Measurements from ENCODE around the gene INPP5A. TPM values are rescaled to one million over a fixed set of nuclear protein-coding genes. Genes with fewer than 3 reads are reported as not detected.

INPP5A gene
- total RNA-seq, 1 experiment from 2014 or later, result 15.3 TPM

GRCh38 chr10:132534391-132535064 is 3.1 kb upstream of the INPP5A start:
- DNase-seq (ENCODE audit: low read depth), result peak; percentile 33

GRCh38 chr10:132535065-132535651 is 2.4 kb upstream of the INPP5A start:
- no peak for DNase-seq (ENCODE audit: low read depth)

DNA sequence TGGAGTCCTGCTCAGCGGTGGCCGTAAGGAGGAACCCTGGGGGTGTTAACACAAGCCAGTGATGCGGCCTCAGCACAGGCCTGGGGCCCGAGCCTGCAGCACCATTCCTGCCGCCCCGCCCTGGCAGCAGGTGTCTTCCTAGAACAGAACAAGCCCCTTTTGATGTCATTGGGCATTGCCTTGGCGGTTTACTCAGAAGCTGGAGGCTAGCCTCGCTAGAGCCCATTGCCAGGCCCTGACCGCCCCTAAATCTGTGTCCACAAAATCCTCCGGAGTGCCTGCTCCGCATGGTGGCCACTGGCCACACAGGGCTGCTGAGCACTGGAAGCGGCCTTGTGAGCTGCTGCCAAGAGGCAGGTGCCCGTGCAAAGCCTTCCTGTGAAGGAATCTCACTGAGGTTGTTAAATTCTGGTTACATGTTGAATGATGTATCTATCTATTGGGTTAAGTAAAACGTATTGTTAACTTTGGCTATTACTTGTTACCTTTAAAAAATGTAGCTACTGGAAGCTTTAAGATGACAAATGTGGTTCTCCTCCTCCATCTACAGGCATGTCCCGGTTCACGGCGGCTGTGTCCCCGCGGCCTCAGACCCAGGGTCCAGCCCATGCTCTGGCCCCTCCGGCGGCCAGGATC is 1.2 kb upstream of the INPP5A start:
- peak; percentile 39 for DNase-seq (ENCODE audit: low read depth)

DNA sequence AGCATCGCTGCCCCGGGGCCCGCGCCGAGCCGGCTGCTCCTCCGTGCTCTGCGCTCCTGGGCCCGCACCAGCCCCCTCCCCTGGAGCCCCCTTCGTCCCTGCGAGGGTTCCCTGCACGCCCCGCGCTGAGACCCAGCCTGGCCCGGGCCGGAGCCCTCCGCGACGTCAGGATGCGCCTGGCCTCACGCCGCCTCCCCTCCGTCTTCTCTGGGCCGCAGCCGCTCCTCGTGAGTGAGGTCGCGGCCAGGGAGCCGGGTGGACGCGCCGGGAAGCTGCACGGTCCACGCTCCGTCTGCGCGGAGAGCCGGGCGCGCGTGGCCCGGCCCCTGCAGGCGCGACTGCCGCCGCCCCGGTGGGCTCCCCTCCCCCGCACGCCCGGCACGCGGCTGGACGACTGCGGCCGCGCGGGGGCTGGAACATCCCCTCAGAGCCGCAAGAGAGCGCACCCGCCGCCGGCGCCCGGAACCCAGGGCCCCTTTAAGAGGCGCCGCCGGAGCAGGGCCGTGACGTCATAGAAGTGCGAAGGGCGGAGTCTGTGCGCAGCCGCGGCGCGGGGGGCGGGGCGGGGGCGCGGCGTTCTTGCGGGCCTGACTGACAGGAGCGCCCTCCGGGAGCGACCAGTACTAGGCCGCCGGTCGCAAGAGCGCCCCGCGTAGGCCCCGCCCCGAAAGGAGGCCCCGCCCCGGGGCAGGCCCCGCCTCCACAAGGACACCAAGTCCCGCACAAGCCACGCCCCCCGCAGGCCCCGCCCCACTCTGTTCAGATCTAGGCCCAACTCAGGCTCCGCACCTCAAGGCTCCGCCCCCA is 507 bp upstream of the INPP5A start:
- DNase-seq (ENCODE audit: low read depth), result peak; percentile 97

DNA sequence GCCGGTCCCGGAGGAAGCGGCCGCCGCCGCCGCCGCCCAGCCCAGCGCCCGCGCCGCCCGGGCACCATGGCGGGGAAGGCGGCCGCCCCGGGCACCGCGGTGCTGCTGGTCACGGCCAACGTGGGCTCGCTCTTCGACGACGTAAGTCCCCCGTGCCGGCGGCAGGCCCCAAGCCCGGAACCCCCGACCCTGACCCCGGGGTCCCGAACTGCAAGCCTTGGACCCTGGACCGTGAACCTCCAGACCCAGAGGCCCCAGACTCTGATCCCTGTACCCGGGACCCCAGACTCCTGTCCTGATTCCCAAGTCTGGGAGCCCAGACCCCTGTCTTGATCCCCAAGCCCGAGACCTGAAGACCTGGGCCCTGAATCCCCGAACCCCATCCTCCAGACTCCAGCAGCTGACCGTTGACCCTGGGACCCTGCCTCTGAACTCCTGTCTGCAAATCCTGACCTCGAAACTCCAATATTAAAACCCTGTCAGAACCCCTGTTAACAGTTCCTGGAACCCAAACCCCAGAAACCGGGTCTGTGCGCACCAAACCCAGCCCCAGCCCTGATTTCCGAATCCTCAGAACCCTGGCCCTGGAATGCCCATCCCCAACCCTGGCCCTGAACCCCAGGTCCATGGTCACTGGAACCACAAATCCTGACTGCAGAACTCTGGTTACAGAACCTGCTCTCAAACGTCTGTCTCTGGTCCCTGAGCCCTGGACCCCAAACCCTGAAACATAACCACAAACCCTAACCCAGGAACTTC is 623 bp downstream of the INPP5A start:
- no peak for DNase-seq (ENCODE audit: low read depth)

- no peak for DNase-seq (ENCODE audit: low read depth)
These were observed 1.3 kb downstream of the INPP5A start for GRCh38 chr10:132538790-132539421.

DNA sequence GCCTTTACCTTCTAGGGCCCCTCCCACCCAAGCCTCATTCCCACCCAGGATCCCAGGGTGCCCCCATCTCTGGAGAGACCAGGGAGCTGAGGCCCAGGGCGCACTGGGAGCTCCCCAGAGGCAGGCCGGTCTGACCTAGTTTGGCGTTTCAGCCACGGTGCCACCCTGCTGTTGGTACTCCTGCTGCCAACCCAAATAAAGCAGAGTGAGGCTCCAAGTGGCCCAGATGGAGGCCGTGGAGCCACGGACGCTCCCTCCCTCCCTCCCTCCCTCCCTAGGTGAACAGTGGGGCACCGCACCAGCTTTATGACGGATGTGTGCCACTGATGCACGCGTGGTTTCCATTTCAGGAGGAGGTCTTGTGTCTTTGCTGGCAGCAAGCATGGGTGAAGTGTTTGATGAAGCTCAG is 1.8 kb downstream of the INPP5A start:
- DNase-seq (ENCODE audit: low read depth), result no peak

GRCh38 chr10:132539894-132540293 is 2.3 kb downstream of the INPP5A start:
- no peak for DNase-seq (ENCODE audit: low read depth)

DNA sequence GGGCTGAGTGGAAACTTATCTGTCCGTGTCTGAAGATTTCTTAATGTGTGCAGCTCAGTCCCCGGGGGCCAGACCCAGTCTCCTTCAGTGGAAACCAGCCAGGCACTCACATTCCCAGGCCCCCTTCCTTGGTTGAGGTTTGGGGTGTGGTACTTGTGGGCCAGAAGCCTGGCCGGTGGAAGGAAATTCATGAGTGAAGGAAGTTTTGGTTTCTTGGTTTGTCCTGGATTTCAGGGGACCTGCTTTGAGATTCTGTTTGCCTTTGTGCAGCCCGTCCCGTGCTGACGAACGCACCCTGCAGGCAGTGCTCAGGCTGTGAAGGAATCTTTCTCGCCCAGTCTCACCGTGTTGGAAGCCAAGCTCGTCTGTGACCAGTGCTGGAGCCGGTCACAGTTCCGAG is 2.9 kb downstream of the INPP5A start:
- no peak for DNase-seq (ENCODE audit: low read depth)

GRCh38 chr10:132541129-132541528 is 3.5 kb downstream of the INPP5A start:
- no peak for DNase-seq (ENCODE audit: low read depth)

DNA sequence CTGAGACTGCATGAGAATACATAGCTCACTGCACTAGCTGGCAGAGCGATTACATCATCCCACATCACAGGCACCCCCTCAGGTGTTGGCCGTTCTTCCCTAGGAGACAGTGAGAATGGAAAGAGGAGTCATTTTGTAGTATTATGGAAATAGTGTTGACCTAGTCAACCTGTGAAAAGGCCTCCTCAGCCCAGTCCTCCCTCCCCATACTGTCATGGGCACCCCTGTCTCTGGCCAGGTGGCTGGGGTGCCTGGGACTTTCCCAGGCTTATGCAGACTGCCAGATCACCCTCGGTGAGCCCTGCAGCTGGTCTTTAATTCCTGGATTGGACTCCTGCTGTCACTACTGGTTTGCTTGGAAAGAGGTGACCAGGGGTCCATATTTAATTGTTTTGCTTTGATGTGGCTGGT is 4.0 kb downstream of the INPP5A start:
- no peak for DNase-seq (ENCODE audit: low read depth)

- DNase-seq (ENCODE audit: low read depth), result no peak
These were observed 4.6 kb downstream of the INPP5A start for GRCh38 chr10:132542086-132542775.

DNA sequence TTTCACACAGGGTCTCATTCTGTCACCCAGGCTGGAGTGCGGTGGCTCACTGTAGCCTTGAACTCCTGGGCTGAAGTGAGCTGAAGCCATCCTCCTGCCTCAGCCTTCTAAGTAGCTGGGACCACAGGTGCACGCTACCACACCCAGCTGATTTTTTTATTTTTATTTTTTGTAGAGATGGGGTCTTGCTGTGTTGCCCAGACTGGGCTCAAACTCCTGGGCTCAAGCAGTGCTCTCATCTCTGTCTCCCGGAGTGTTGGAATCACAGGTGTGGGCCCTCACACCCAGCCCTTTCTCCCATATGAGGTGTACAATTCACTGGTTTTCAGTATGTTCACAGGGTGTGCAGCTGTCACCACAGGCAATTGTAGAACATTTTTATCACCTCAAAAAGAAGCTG is 5.2 kb downstream of the INPP5A start:
- DNase-seq (ENCODE audit: low read depth), result no peak

- no peak for DNase-seq (ENCODE audit: low read depth)
These were observed 6.5 kb downstream of the INPP5A start for GRCh38 chr10:132543916-132544743.

DNA sequence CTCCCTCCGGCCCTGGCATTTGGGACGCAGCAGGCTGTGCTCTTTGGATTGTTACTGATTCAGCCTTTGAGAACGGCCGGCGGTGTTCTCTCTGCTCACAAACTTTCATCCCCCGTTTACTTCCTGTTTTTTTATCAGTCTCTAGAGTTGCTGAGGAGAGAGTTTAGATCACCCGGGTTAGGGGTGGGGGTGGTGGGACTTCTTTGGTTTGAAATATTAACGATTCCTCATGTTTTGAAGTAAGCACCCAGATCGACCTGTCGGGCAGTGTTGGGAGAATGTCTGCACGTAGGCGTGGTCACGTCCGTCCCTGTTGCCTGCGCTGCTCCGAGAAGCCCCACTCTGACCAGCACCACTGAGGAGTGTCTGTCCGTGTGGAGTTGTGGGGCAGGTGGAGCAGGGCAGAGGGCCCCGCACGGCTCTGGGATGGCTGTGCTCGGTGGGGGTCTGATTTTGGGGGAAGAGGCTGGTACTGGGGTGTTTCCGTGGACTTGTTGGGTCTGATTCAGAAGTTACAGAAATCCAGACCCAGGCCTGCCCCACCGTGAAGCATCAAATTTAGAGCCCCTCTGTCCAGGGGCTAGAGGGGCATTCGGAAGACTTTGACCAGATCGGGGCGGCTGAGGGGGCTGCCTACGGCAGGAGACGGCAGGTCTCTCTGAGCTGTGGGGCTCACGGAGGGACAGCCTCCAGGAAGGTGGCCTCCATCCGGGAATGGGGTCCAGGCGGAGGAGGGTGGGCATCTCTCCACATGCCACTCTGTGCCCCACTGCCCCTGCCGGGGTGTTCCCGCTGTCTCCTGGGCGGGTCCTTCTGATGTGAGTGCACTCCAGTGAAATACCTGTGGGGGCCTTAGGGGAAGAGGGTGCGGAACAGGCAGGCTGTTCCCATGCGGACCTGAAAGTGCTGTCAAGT is 7.4 kb downstream of the INPP5A start:
- DNase-seq (ENCODE audit: low read depth), result no peak

- DNase-seq (ENCODE audit: low read depth), result no peak
These were observed 8.2 kb downstream of the INPP5A start for GRCh38 chr10:132545659-132546367.

GRCh38 chr10:132546567-132547420 is 9.2 kb downstream of the INPP5A start:
- DNase-seq (ENCODE audit: low read depth), result no peak

Data from M059J (cell line).